HCT116 (cell line): ENCODE measurements around the gene PDHA1. TPM values are rescaled to one million over a fixed set of nuclear protein-coding genes. Genes with fewer than 3 reads are reported as not detected.

Experiments
- ATAC-seq: fragments of 200-7000 bp; cut with Tn5 transposase; 2 replicates; pipeline ENCODE4 v1.9.1; 2020; ENCODE audit warnings: mild to moderate bottlenecking, moderate library complexity
- BruUV-seq: library from RNA; stranded (reverse); fragments of 400-500 nt; replicated peaks from 2 replicates; lab custom pipeline; 2021; lab: Mats Ljungman, UMichigan
- CTCF ChIA-PET: fragments of 300-600 bp; sonication (Branson Sonifier 250); formaldehyde crosslinking; loops from one replicate; lab custom pipeline; 2021; ENCODE audit warnings: antibody characterized with exemption; lab: Charles Lee
- POLR2A ChIA-PET: fragments of 300-600, 350-600 bp; sonication (Branson Sonifier 250); formaldehyde crosslinking; loops from one replicate; lab custom pipeline; 2021; ENCODE audit warnings: antibody characterized with exemption; lab: Charles Lee
- RAD21 ChIA-PET, 2 experiments: fragments of 300-600 bp; sonication (Branson Sonifier 250); formaldehyde crosslinking; loops; one replicate each; lab custom pipeline; 2023; ENCODE audit warnings: low total read pairs in 2 of 2; ENCODE audit not compliant: uncharacterized antibody in 2 of 2, unreplicated experiment in 2 of 2, low non-redundant PET in 1 of 2; lab: Charles Lee
- DNase-seq: peaks from one replicate; pipeline ENCODE4 v3.0.0-alpha.2; 2010; ENCODE audit warnings: low read depth, low spot score
- H2AFZ ChIP-seq: fragments of 200-600 bp; shearing (Covaris generic), sonication (generic); 2 replicates; pipeline ENCODE4 v1.6.1; 2017; ENCODE audit warnings: low read depth, mixed run types, mixed read lengths, antibody characterized with exemption, low read length; ENCODE audit not compliant: poor library complexity, severe bottlenecking
- H3K27ac ChIP-seq: 2 replicates; pipeline ENCODE4 v1.5.1; 2012; ENCODE audit warnings: low read depth, low read length
- H3K27me3 ChIP-seq: fragments of 200-600 bp; sonication (generic); 2 replicates; pipeline ENCODE4 v1.6.1; 2016; ENCODE audit warnings: mixed run types, low read length, mixed read lengths; ENCODE audit not compliant: insufficient read depth
- H3K36me3 ChIP-seq, 2 experiments: fragments of 200-500 bp in 1 of 2; fragments of 200-600 bp in 1 of 2; sonication (Bioruptor generic) in 1 of 2; sonication (generic) in 1 of 2; 2 replicates each; pipeline versions ENCODE4 v1.5.1 to v1.6.1; 2014 to 2016; ENCODE audit warnings: low read length in 2 of 2, inconsistent platforms in 1 of 2, mixed read lengths in 1 of 2, mixed run types in 1 of 2; ENCODE audit not compliant: insufficient read depth in 2 of 2, control insufficient read depth in 1 of 2
- H3K4me1 ChIP-seq, 2 experiments: fragments of 200-600 bp in 1 of 2; sonication (generic) in 1 of 2; 2 replicates each; pipeline versions ENCODE4 v1.5.1 to v1.6.1; 2012 to 2017; ENCODE audit warnings: low read length in 2 of 2, inconsistent platforms in 1 of 2, mild to moderate bottlenecking in 1 of 2, mixed read lengths in 1 of 2, mixed run types in 1 of 2, moderate library complexity in 1 of 2; ENCODE audit not compliant: insufficient read depth in 2 of 2, control insufficient read depth in 1 of 2
- H3K4me2 ChIP-seq: fragments of 200-600 bp; sonication (generic); 2 replicates; pipeline ENCODE4 v1.6.1; 2017; ENCODE audit warnings: mixed run types, low read length, mixed read lengths
- H3K4me3 ChIP-seq, 2 experiments: fragments of 200-600 bp in 1 of 2; sonication (generic) in 1 of 2; replicated peaks in 1 of 2; 2 replicates each; pipeline ENCODE4 v1.5.1; 2011 to 2016; ENCODE audit warnings: low read length in 2 of 2, control low read depth in 1 of 2, low read depth in 1 of 2, mild to moderate bottlenecking in 1 of 2, mixed read lengths in 1 of 2, mixed run types in 1 of 2
- H3K79me2 ChIP-seq: fragments of 200-600 bp; sonication (generic); 2 replicates; pipeline ENCODE4 v1.6.1; 2017; ENCODE audit warnings: mild to moderate bottlenecking, mixed run types, low read length, moderate library complexity, mixed read lengths; ENCODE audit not compliant: insufficient read depth
- H3K9ac ChIP-seq: fragments of 200-600 bp; sonication (generic); 2 replicates; pipeline ENCODE4 v1.6.1; 2016; ENCODE audit warnings: low read length, mixed read lengths
- H3K9me2 ChIP-seq: fragments of 200-600 bp; sonication (generic), shearing (Covaris generic); 2 replicates; pipeline ENCODE4 v1.6.1; 2017; ENCODE audit warnings: mixed run types, mild to moderate bottlenecking, moderate library complexity; ENCODE audit not compliant: insufficient read depth
- H3K9me3 ChIP-seq, 2 experiments: fragments of 200-500 bp in 1 of 2; fragments of 200-600 bp in 1 of 2; sonication (Bioruptor generic) in 1 of 2; sonication (generic) in 1 of 2; 2 replicates each; pipeline ENCODE4 v1.6.1; 2014 to 2017; ENCODE audit warnings: low read length in 2 of 2, mixed read lengths in 2 of 2, inconsistent platforms in 1 of 2, low read depth in 1 of 2, mild to moderate bottlenecking in 1 of 2, mixed run types in 1 of 2, moderate library complexity in 1 of 2; ENCODE audit not compliant: control insufficient read depth in 1 of 2, insufficient read depth in 1 of 2
- H4K20me1 ChIP-seq: fragments of 200-600 bp; sonication (generic), shearing (Covaris generic); 2 replicates; pipeline ENCODE4 v1.6.1; 2017; ENCODE audit warnings: mixed run types, mild to moderate bottlenecking, moderate library complexity; ENCODE audit not compliant: insufficient read depth
- ATF3 ChIP-seq: IDR thresholded peaks from 2 replicates; pipeline ENCODE4 v1.6.1; 2012
- CBX3 ChIP-seq: IDR thresholded peaks from 2 replicates; pipeline ENCODE4 v1.6.1; 2012; ENCODE audit warnings: low read depth
- ELF1 ChIP-seq: IDR thresholded peaks from 2 replicates; pipeline ENCODE4 v1.6.1; 2012; ENCODE audit warnings: low read depth, borderline replicate concordance
- EZH2phosphoT487 ChIP-seq: fragments of 200-600 bp; IDR thresholded peaks from 2 replicates; pipeline ENCODE4 v1.6.1; 2018; ENCODE audit warnings: antibody characterized with exemption, borderline replicate concordance
- FOSL1 ChIP-seq: IDR thresholded peaks from 2 replicates; pipeline ENCODE4 v1.6.1; 2012; ENCODE audit warnings: low read depth
- JUND ChIP-seq: IDR thresholded peaks from 2 replicates; pipeline ENCODE4 v1.6.1; 2012
- MAX ChIP-seq: IDR thresholded peaks from 2 replicates; pipeline ENCODE4 v1.6.1; 2012
- RAD21 ChIP-seq: IDR thresholded peaks from 2 replicates; pipeline ENCODE4 v1.6.1; 2012; ENCODE audit warnings: low read depth, mild to moderate bottlenecking
- SIN3A ChIP-seq: IDR thresholded peaks from 2 replicates; pipeline ENCODE4 v1.6.1; 2012; ENCODE audit warnings: low read depth
- SRF ChIP-seq: IDR thresholded peaks from 2 replicates; pipeline ENCODE4 v1.6.1; 2012; ENCODE audit warnings: low read depth
- TCF7L2 ChIP-seq: IDR thresholded peaks from 2 replicates; pipeline ENCODE4 v1.7.0; 2011; ENCODE audit warnings: borderline replicate concordance, inconsistent platforms; ENCODE audit not compliant: insufficient read depth, insufficient read length; ENCODE audit errors: extremely low read depth
- ZBTB33 ChIP-seq: IDR thresholded peaks from 2 replicates; pipeline ENCODE4 v1.6.1; 2011; ENCODE audit warnings: mild to moderate bottlenecking, low read length, moderate library complexity; ENCODE audit not compliant: insufficient replicate concordance; ENCODE audit errors: extremely low read depth
- ZFX ChIP-seq: fragments of 450-650 bp; IDR thresholded peaks from 2 replicates; pipeline ENCODE4 v1.6.1; 2017
- intact Hi-C: fragments of 100-400 bp; cut with micrococcal nuclease; formaldehyde crosslinking; loops from 2 replicates; pipeline ENCODE4 v1.10.0; 2022
- total RNA-seq: library from RNA; stranded (reverse); gene quantifications from one replicate; pipeline ENCODE4 v1.2.1, GENCODE V29; 2021; ENCODE audit not compliant: unreplicated experiment

PDHA1 gene
- total RNA-seq, 1 experiment from 2014 or later: 195 TPM

- intact Hi-C loops: no loop called here
- no peak for DNase-seq
These were observed 43.0 kb downstream of the PDHA1 start for GRCh38 chrX:19386679-19387078.

GRCh38 chrX:19388064-19388679, 44.4 kb downstream of the PDHA1 start:
- RAD21 ChIA-PET: no interaction called here
- no peak overlapping the region for H3K27ac ChIP-seq
- no TSS peak for BruUV-seq
- no peaks in the 10 kb centered on the region for H3K79me2 ChIP-seq
- no peaks in the 10 kb centered on the region for H4K20me1 ChIP-seq
- H3K4me3 ChIP-seq: no peak overlapping the region
- DNase-seq (no peak), ATAC-seq (no peak)
- no peaks in the 10 kb centered on the region for H3K27me3 ChIP-seq
- intact Hi-C loops: no loop called here
- POLR2A ChIA-PET: no interaction called here
- no peaks in the 10 kb centered on the region for H3K9me2 ChIP-seq
- CTCF ChIA-PET: no interaction called here
- H3K9me3 ChIP-seq: no peaks in the 10 kb centered on the region
- no peak overlapping the region for H3K4me2 ChIP-seq
- H3K9ac ChIP-seq: no peak overlapping the region
- no peak overlapping the region for H2AFZ ChIP-seq
- TF ChIP-seq EZH2phosphoT487 (no peak), FOSL1 (no peak), ELF1 (no peak), ZBTB33 (no peak), JUND (no peak), RAD21 (no peak)
- H3K4me1 ChIP-seq: no peaks in the 10 kb centered on the region
- H3K36me3 ChIP-seq: no peaks in the 10 kb centered on the region

More at GRCh38 chrX:19386679-19387078, 43.0 kb downstream of the PDHA1 start:
- no peaks in the 10 kb centered on the region for H3K79me2 ChIP-seq
- no peaks in the 10 kb centered on the region for H4K20me1 ChIP-seq
- no peak for ATAC-seq
- TF ChIP-seq ZFX (no peak), ATF3 (no peak), EZH2phosphoT487 (no peak), SRF (no peak), JUND (no peak), ELF1 (no peak), CBX3 (no peak), SIN3A (no peak), TCF7L2 (no peak), FOSL1 (no peak), MAX (no peak)
- H3K27ac ChIP-seq: no peak overlapping the region
- H3K9me3 ChIP-seq: no peaks in the 10 kb centered on the region
- no peak overlapping the region for H3K4me2 ChIP-seq
- no peak overlapping the region for H2AFZ ChIP-seq
- CTCF ChIA-PET: no interaction called here
- POLR2A ChIA-PET: no interaction called here
- H3K36me3 ChIP-seq: no peaks in the 10 kb centered on the region
- H3K4me3 ChIP-seq: no peak overlapping the region
- RAD21 ChIA-PET: no interaction called here
- no TSS peak for BruUV-seq
- H3K27me3 ChIP-seq: no peaks in the 10 kb centered on the region
- no peaks in the 10 kb centered on the region for H3K9me2 ChIP-seq
- H3K9ac ChIP-seq: no peak overlapping the region
- no peaks in the 10 kb centered on the region for H3K4me1 ChIP-seq
